ENCODE measurements around the gene OTOA.
"Not testable (repeated sequence)": the region's sequence is repeated elsewhere in the genome, so short reads cannot be mapped to it uniquely, and the experiment has no call there.

DNA sequence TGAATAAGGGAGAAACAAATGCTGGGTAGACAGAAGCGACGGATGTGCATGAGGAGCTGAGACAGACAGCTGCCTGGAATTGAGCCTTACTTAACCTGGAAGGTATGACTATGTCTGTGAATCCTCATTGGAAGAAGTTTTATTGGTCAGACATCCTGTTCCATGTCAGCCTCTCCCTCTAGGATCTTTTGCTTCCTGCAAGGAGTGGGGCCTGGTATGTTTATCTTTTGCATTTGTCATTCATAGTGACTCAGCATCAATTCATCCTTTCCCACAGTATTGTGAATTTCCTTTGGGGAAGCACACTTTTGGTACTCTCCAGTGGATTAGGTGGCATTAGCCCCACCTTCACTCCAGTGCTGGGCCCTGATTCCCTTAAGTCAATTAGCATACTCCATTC is 105.5 kb downstream of the OTOA start:
- TF ChIP-seq, protein P1, sequence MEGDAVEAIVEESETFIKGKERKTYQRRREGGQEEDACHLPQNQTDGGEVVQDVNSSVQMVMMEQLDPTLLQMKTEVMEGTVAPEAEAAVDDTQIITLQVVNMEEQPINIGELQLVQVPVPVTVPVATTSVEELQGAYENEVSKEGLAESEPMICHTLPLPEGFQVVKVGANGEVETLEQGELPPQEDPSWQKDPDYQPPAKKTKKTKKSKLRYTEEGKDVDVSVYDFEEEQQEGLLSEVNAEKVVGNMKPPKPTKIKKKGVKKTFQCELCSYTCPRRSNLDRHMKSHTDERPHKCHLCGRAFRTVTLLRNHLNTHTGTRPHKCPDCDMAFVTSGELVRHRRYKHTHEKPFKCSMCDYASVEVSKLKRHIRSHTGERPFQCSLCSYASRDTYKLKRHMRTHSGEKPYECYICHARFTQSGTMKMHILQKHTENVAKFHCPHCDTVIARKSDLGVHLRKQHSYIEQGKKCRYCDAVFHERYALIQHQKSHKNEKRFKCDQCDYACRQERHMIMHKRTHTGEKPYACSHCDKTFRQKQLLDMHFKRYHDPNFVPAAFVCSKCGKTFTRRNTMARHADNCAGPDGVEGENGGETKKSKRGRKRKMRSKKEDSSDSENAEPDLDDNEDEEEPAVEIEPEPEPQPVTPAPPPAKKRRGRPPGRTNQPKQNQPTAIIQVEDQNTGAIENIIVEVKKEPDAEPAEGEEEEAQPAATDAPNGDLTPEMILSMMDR (CRISPR knock-in tag; IDR thresholded peaks at IDR 0.05) = not testable (repeated sequence)
- TF ChIP-seq NFE2L2 (IDR thresholded peaks at IDR 0.05; ENCODE audit: low read length) = peak; percentile 22; the same call in 1 of the 2 replicates
- not testable (repeated sequence) for TF ChIP-seq ZNF263 (CRISPR knock-in tag; IDR thresholded peaks at IDR 0.05); ZBTB7A (CRISPR knock-in tag; IDR thresholded peaks at IDR 0.05); ZNF501 (CRISPR knock-in tag; IDR thresholded peaks at IDR 0.05); ZBTB8A (CRISPR knock-in tag; IDR thresholded peaks at IDR 0.05; ENCODE audit: borderline replicate concordance, low read depth); SIN3B (IDR thresholded peaks at IDR 0.05; ENCODE audit: low read length); MAFK (conservative IDR thresholded peaks at IDR 0.05 in 1 of 2, IDR thresholded peaks at IDR 0.05 in 1 of 2; ENCODE audit: low read length in 2 of 2); SP1 (IDR thresholded peaks at IDR 0.05); SP1 (CRISPR knock-in tag; IDR thresholded peaks at IDR 0.05); ELF3 (CRISPR knock-in tag; IDR thresholded peaks at IDR 0.05); KAT8 (CRISPR knock-in tag; IDR thresholded peaks at IDR 0.05); YY1 (IDR thresholded peaks at IDR 0.05; ENCODE audit: insufficient read depth, insufficient replicate concordance, low read depth, low read length)
- TF ChIP-seq, protein P2, sequence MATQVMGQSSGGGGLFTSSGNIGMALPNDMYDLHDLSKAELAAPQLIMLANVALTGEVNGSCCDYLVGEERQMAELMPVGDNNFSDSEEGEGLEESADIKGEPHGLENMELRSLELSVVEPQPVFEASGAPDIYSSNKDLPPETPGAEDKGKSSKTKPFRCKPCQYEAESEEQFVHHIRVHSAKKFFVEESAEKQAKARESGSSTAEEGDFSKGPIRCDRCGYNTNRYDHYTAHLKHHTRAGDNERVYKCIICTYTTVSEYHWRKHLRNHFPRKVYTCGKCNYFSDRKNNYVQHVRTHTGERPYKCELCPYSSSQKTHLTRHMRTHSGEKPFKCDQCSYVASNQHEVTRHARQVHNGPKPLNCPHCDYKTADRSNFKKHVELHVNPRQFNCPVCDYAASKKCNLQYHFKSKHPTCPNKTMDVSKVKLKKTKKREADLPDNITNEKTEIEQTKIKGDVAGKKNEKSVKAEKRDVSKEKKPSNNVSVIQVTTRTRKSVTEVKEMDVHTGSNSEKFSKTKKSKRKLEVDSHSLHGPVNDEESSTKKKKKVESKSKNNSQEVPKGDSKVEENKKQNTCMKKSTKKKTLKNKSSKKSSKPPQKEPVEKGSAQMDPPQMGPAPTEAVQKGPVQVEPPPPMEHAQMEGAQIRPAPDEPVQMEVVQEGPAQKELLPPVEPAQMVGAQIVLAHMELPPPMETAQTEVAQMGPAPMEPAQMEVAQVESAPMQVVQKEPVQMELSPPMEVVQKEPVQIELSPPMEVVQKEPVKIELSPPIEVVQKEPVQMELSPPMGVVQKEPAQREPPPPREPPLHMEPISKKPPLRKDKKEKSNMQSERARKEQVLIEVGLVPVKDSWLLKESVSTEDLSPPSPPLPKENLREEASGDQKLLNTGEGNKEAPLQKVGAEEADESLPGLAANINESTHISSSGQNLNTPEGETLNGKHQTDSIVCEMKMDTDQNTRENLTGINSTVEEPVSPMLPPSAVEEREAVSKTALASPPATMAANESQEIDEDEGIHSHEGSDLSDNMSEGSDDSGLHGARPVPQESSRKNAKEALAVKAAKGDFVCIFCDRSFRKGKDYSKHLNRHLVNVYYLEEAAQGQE (IDR thresholded peaks at IDR 0.05; ENCODE audit: borderline replicate concordance in 1 of 2, low read depth in 1 of 2, low read length in 2 of 2) = not testable (repeated sequence)
